ENCODE measurements around the gene RAB23.

RAB23 gene

DNA sequence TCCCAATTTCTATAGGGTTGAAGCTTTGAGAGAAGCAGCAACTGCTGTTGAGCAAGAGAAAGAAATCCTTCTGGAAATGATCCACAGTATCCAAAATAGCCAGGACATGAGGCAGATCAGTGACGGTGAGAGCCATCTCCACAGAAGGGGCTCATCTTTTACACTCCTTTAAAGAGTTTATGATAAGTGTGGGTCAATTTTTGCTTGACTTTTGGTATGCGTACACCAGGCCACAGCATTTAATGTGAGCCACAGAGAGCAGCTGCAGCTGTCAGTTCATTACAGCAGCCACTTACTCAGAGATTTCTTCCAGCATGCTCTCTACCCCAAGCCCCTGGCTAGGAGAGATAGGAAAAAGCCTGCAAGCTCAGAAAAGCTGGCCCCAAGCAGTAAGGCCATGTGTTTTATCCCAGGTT lies 40.1 kb downstream of the RAB23 start:
- no peak for DNase-seq (ENCODE audit: low read depth)

DNA sequence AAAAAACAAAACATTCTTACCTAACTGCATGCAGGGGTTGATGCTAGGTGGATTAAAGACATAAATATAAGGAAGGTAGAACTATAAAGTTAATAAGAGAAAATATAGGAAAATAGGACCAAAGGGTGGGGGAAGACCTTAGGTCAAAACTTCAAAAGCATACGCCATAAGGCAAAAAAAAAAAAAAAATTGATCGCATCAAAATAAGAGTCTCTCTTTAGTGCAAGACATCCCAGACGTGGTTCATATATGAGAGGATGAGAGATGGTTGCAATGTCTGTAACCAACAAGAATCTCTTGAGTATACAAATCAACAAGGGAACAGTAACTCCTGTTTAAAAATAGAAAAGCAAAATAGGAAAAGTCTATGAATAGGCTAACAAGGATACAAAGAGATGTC lies 41.5 kb downstream of the RAB23 start:
- DNase-seq (ENCODE audit: low read depth): no peak

DNA sequence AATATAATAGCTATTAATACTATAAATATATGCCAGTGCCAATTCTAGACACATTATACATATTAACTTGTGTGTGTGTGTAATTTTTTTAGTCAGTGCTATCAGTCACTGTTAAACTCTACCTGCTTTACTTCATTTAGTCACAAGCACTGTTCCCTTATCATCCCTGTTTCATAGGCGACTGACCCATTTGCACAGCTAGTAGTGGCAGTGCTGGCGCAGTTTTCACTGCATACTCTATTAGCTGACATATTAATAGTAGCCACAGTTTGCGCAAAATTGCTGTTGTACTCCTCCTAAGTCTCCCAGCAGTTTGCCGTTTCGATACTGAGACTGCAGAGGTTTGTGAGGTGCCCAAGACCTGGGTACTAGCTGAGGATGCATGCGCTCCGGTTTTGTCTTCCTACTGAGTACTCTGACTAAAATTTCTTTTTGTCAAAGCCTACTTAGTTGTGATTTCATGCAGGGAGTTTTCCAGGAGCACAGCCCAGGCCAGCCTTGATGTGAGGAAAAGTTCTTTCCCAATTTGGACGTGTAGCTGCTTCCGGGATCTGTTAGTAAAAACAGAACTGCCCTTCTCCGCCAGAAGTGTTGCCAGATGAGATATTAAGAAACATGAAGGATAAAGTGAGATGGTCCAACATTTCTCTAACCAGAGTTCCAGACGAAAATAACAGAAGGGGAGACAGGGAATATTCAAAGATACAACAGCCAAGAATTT lies 44.4 kb downstream of the RAB23 start:
- DNase-seq (ENCODE audit: low read depth): no peak

DNA sequence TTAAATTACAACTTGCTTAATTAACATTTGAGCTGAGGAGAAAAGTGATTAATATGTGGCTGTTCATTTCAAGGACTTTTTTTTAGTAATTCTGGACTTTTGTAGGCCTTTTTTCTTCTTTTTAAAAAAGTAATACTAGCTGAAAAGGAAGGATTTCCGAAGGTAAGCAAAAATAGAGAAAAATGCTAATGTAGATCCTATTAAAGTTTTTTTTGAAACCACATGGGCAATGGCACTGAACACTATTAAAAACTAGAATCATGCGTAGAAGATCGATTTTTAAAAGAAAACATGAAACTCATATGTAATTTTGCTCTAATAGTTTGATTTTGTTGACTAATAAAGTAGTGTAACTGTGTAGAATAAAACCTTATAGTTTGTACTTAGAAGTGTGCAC lies 47.6 kb downstream of the RAB23 start:
- no peak for DNase-seq (ENCODE audit: low read depth)

DNA sequence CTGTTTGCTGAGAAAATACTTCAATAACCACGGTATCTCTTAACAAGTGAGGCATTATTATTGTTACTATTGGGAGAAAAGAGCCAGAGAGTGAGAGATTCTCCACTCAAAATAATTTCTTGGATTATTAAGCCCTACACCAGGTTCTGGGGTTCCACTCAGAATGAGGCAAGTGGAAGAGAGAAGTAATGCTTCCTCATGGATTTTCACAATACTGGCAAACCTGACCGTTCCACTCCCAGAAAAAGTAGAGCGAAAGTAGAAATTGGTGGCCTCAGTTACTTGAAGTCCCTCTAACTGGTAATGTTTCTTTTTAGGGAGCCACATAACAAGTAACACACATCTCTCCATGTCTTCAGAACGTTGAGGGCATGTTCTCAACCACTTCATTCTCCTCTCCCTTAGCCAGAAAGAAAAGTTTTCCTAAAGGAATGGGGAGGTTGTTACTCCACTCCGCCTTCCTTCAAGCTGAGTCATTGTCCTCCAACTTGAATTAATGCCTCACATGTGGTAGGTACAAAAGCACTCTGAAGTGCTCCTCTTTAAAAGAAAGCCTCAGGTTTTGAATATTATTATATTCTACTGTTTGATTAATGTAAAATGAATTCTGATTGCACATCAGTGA lies 48.1 kb downstream of the RAB23 start:
- DNase-seq (ENCODE audit: low read depth): no peak

DNA sequence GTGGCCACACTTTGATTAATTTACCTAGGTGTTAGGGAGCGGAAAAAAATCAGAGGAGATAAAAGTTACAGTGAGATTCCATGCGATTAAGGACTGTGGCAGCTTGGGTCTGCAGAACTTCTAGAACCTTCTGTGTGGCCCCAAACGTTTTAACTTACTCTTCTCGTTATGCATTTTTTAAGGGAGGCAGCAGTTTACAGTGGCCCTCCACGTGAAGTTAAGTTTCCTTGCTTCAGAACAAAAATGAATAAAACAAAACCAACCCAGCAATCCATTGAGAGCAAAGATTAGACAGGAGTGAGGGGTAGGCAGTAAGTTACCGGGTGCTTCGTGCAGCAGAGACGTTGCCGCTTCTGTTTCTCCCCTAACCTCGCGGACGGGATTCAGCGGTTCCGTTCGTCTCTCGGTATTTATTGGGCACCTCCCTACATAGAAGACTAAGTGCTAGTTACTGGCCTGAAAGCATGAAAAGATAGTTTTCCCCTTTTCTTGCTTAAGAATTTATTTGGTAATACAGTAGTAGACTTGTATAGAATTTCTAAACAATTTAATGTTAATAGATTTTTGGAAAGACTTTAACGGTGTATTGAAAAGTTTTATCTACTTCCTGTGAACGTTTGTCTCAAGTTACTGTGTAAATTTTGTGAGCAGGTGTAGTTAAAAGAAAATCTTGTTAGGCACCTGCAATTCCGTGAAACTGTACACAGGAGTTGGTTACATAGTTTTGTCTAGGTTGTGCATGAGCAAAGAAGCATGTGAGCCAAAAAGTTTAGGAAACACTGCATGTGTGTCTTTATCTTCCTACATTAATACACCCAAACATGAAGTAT lies 48.8 kb downstream of the RAB23 start:
- no peak for DNase-seq (ENCODE audit: low read depth)

DNA sequence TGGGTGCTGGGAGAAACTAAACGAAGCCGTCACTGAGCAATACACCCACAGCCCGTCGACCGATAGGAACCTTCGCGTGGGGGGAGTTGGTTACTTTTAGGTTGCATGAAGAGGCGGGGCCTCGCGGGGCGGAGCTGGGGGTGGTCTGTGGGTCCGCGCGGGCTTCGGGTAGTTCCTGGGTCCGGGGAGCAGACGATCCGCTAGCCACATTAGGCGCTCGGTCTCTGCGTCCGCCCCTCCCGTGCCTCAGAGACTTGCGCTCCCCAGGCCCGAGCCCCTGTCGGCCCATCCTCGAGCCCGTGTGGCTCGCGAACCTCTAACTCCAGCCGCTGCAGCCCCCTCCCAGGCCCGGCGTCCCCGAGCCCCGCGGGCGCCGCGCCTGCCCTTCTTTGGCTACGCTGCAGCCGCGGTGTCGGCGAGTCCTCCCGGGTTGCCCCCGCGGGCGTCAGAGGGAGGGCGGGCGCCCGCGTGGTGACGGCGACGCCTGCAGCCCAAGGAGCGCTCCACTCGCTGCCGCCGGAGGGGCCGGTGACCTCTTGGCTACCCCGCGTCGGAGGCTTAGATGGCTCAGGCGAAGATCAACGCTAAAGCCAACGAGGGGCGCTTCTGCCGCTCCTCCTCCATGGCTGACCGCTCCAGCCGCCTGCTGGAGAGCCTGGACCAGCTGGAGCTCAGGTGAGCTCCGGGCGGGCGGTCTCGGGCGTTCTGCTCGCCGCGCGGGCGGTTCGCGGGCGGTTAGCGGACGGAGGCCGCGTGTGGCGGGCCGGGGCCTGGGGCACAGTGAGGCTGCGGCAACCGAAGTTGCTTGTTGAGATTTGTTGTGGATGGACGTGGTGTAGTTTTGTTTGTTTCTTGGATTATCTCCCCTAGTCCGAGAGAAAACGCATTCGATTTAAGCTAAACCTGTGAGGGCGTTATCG lies 49.7 kb downstream of the RAB23 start, which contains the start of gene BAG2:
TSS of gene BAG2 (plus strand) at position 191 of the 920 bp plus-strand sequence. CDS start at position 563, 372 bp downstream.
- peak; percentile 83 for DNase-seq (ENCODE audit: low read depth)

DNA sequence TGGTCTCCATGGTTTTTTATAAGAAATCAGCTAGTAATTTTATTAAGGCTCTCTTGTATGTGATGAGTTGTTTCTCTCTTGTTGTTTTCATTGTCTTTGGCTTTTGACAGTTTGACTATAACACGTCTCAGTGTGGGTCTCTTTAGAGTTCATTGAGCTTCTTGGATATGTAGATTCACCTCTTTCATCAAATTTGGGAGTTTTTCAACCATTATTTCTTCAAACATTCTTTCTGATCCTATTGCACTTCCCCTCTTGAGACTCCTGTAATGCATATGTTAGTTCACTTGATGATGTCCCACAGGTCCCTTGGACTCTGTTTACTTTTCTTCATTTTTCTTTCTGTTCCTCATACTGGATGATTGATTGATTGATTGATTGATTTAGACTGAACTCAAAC lies 57.0 kb downstream of the RAB23 start:
- DNase-seq (ENCODE audit: low read depth): no peak

DNA sequence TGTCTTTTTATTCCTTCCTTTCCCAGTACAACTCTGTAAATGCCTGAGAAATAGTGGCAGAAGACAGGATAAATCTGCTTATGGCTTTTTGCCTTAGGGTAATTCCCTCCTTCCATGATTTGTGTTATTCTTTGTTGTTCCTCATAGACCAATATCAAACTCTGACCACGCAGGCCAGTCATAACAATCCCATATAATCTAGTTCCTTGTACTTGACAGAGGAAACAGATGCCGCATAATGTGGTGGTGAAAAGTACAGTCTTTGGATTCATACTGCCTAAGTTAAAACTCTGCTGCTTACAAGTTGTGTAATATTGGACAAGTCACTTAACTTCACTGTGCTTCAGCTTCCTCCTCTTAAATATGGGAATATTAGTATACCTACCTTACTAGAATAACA lies 58.2 kb downstream of the RAB23 start:
- DNase-seq (ENCODE audit: low read depth): no peak

DNA sequence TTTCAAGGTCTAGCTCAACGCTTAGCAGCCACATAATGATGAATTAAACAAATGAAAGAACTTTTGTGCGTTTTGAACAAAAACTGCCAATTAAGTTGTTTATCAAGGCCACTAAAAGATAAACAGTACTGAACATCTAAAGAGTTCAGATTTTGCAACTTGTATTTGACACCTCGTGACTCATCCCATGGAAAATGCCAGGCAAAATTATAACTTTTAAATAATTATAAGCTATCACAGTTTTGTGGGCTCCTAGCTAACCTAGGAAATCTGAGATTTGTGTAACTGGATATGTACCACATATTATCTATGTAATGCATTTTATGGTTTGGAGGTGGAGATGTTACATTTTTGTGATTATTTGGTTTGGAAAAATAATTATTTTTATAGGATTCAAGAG lies 59.6 kb downstream of the RAB23 start:
- no peak for DNase-seq (ENCODE audit: low read depth)

DNA sequence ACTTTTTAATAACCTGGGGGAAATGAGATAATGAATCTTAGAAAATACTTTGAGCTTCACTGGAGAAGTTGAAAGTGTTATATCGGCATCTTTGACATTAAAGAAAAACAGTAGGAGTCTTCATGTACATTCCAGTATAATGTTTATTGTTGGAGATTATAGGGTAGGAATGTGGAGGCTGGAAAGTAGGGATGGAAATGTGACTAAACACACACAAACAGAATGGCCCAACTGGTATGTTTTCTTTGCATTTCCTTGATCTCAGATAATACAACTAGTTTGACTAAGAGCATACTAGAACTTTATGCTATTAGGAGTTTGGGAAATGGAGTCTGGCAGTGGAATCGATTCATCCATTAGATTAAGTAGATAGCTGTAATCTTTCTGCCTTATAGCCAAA lies 60.1 kb downstream of the RAB23 start:
- DNase-seq (ENCODE audit: low read depth): no peak

DNA sequence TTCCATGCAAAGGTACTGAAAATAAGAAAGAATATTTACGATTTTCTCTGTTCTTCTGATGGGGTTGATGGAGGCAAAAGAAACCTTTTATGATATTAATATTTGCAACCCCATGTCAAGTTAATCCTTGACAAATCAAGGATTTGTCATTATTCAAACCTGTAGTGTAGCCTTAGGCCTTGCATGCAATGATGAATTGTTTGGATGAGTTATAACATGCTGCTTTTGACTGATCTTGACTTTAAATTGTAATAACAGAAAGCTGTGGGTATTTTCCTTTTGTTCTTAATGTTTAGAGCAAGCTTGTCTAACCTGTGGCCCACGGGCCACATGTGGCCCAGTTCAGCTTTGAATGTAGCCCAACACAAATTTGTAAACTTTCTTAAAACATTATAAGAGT lies 63.0 kb downstream of the RAB23 start:
- DNase-seq (ENCODE audit: low read depth): no peak

DNA sequence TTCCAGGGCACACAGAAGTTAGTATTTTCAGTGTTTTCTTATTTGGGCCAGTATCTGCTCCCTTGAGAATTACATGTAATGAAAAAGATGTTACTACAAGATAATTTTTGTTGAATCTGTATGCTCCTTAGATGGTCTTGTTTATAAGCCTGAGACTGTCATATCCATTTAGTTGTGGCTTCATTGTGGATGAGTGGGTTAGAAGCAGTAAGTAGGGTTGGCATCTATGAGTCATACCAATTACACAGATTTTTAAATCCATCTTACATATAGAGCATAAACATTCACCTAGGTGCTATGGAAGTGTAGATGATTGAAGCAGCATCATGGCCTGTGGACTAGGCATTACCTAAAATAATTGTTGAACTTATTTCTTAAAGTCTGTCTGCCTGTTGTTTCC lies 63.4 kb downstream of the RAB23 start:
- no peak for DNase-seq (ENCODE audit: low read depth)

DNA sequence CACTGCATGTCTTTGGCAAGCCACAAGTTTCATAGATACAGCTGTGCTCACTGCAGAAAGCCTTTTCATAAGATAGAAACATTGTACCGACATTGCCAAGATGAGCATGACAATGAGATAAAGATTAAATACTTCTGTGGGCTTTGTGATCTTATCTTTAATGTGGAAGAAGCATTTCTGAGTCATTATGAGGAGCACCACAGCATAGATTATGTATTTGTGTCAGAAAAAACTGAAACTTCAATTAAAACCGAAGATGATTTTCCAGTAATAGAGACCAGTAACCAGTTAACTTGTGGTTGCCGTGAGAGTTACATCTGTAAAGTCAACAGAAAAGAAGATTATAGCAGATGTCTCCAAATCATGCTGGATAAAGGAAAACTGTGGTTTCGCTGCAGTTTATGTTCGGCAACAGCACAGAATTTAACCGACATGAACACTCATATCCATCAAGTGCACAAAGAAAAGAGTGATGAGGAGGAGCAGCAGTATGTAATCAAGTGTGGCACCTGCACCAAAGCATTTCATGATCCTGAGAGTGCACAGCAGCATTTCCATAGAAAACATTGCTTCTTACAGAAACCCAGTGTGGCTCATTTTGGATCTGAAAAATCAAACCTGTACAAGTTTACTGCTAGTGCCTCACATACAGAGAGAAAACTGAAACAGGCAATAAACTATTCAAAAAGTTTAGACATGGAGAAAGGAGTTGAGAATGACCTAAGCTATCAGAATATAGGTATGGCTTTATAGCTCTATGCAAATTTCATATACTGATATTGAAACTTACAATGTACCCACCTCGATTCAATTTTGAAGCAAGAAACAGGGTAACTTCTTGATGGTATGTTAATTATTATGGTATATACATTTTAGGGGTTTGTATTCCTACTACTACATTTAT lies 73.9 kb downstream of the RAB23 start:
- no peak for DNase-seq (ENCODE audit: low read depth)

DNA sequence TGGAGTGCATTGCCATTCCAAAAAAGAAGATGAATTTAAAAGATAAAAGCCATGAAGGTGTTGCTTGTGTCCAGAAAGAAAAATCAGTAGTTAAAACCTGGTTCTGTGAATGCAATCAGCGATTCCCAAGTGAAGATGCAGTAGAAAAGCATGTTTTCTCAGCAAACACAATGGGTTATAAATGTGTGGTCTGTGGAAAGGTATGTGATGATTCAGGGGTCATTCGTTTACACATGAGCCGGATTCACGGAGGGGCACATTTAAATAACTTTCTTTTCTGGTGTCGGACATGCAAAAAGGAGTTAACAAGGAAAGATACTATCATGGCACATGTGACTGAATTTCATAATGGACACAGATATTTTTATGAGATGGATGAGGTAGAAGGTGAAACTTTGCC lies 74.7 kb downstream of the RAB23 start:
- no peak for DNase-seq (ENCODE audit: low read depth)

DNA sequence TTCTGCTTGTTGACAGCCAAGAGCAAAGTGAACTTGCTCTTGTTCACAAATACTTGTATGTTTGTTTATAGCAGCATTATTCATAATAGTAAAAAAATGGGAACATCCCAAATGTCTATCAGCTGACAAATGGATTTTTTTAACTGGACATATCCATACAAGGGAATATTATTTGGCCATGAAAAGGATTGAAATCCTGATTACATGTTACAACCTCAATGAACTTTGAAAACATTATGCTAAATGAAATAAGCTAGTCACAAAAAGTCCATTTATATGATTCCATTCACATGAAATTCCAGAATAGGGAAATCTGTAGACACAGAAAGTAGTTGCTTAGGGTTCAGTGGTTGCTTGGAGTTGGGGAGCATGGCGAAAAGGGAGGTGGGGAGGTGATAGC lies 78.4 kb downstream of the RAB23 start:
- DNase-seq (ENCODE audit: low read depth): no peak

DNA sequence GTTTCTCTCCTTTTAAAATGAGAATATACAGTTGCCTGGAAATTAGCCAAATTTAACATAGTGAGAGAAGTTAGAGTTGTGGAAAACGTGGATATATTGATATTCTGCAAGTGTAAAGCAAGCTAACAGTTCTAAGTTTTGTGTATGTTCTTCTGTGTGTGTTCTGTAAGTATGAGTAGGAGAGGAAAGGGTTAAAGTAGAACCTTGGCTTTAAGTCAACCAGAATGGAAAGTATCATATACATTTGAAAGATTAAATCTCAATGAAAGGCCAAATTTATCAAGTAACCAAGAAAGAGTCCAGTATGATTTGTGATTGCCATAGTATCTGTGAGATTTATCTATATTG lies 80.0 kb downstream of the RAB23 start:
- DNase-seq (ENCODE audit: low read depth): no peak

DNA sequence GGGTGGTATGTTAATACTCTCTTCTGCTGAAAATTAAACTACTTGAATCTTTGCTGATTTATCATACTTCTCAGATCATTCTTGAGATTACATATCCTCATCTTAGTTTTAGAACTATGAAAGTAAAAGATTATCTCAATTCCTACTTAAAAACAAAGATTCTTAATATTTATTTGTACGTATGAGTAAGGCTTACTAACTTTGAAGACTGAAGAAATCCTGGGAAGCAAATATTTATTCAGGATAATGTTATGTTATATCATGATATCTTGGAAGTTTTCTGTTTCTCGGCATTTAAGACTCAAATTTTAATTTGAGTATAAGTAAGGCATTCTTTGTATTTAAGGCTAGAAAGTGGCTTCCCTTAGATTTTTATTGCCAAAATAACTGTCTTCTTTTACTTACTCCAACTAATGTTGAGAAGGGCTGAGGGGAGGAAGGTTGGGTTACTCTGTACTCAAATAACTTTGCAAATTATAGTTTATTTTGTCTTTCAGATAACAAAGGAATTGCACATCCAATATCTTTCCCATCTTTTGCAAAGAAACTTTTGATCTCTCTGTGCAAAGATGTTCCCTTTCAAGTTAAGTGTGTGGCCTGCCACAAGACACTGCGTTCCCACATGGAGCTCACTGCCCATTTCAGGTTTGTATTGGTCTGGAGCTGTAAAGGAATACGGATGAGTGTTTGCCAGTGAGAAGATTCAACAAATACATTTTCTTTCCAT lies 80.5 kb downstream of the RAB23 start:
- no peak for DNase-seq (ENCODE audit: low read depth)

DNA sequence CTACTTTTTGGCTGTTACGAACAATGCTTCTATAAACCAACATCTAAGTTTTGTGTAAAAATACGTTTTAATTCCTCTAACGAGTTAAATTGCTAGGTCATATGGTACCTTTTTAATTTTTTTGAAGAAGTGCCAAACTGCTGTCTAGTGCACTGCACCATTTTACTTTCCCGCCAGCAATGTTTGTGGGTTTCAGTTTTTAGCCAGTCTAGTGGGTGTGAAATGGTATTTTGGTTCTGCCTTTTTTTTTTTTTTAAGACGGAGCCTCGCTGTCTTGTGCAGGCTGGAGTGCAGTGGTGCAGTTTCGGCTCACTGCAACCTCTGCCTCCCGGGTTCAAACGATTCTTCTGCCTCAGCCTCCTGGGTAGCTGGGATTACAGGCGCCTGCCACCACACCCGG lies 84.1 kb downstream of the RAB23 start:
- no peak for DNase-seq (ENCODE audit: low read depth)

DNA sequence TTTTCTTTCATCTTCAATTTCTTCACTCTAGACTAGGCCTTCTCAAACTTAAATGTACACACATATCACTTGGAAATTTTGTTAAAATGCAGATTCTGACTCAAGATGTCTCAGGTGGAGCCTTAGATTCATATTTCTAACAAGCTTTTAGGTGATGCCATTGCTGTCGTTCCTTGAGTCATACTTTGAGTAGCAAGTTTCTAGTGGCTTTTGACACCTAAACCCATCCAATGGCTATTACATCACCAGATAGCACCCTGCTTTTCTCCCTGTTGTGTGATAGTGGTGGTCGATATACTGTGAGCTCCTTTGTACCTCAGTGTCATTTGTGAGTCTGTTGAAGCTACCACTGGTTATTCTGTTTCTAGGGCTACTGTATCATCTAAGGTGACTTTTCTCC lies 84.8 kb downstream of the RAB23 start:
- no peak for DNase-seq (ENCODE audit: low read depth)

Measured in CMK (cell line).